Activated CD8-positive, alpha-beta T cell treated with anti-CD3 and anti-CD28 coated beads, Interleukin-2, amount 10 ng/mL, durations not matched to agents 7 days and 5 days (primary cell): ENCODE results near the gene ORMDL3. TPM values are rescaled to one million over a fixed set of nuclear protein-coding genes. Genes with fewer than 3 reads are reported as not detected.
A peak's percentile ranks its signal among the peaks of the same experiment; 100 is the strongest.

ENCODE experiments used
- ATAC-seq: fragments of 150-1000 bp; cut with Tn5 transposase; one replicate; pipeline ENCODE4 v1.10.0; 2021; ENCODE audit warnings: moderate library complexity
- CTCF ChIA-PET: fragments of 350-600 bp; sonication (Branson Sonifier 250); formaldehyde crosslinking; loops from one replicate; lab custom pipeline; 2021; ENCODE audit warnings: antibody characterized with exemption; lab: Charles Lee
- POLR2A ChIA-PET: fragments of 350-600 bp; sonication (Branson Sonifier 250); formaldehyde crosslinking; loops from one replicate; lab custom pipeline; 2021; ENCODE audit warnings: antibody characterized with exemption; lab: Charles Lee
- DNase-seq: peaks from one replicate; pipeline ENCODE4 v3.0.0-alpha.2; 2020
- H3K27ac Mint-ChIP-seq: one replicate; pipeline ENCODE4 v1.8.0; 2021; ENCODE audit warnings: mild to moderate bottlenecking, mixed read lengths
- H3K27me3 Mint-ChIP-seq: one replicate; pipeline ENCODE4 v1.8.0; 2021; ENCODE audit warnings: low read depth, mixed read lengths
- H3K36me3 Mint-ChIP-seq: one replicate; pipeline ENCODE4 v1.8.0; 2021; ENCODE audit warnings: low read depth, mixed read lengths
- H3K4me1 Mint-ChIP-seq: one replicate; pipeline ENCODE4 v1.8.0; 2021; ENCODE audit warnings: low read depth, mixed read lengths
- H3K4me3 Mint-ChIP-seq: one replicate; pipeline ENCODE4 v1.8.0; 2021; ENCODE audit warnings: mild to moderate bottlenecking, mixed read lengths
- H3K9me3 Mint-ChIP-seq: one replicate; pipeline ENCODE4 v1.8.0; 2022; ENCODE audit warnings: mixed read lengths; ENCODE audit not compliant: insufficient read depth
- total RNA-seq, 2 experiments: library from RNA; stranded (reverse); gene quantifications; one replicate each; pipeline ENCODE4 v1.2.3, GENCODE V29; 2021

The ORMDL3 gene
- total RNA-seq, 2 experiments from 2014 or later, result 151 to 168 TPM

- peak overlapping the region; percentile 86 for H3K4me3 Mint-ChIP-seq
- CTCF ChIA-PET, result interaction anchor here (0.7 to 4.0 kb wide), 6 partner anchors 14 to 104 kb away, joined by 3 to 27 read pairs (median 5); partner anchors contain the start of gene PSMD3
- peaks cover 77% of the 10 kb centered on the region for H3K4me1 Mint-ChIP-seq
- H3K9me3 Mint-ChIP-seq, result no peaks in the 10 kb centered on the region
- peaks cover 59% of the 10 kb centered on the region for H3K36me3 Mint-ChIP-seq
- no peaks in the 10 kb centered on the region for H3K27me3 Mint-ChIP-seq
- DNase-seq (no peak), ATAC-seq (no peak)
- H3K27ac Mint-ChIP-seq, result peak overlapping the region; percentile 88
- POLR2A ChIA-PET, result interaction anchor here (0.6 to 2.4 kb wide), 2 partner anchors 47 to 56 kb away, joined by 3 to 12 read pairs; partner anchors contain the start of gene PSMD3
These were observed 2.7 kb downstream of the ORMDL3 start for GRCh38 chr17:39924691-39925055.

GRCh38 chr17:39923836-39924690 is 3.3 kb downstream of the ORMDL3 start:
- DNase-seq (no peak), ATAC-seq (no peak)
- ChIA-PET CTCF (interaction anchor here (0.7 to 2.0 kb wide), 5 partner anchors 13 to 103 kb away, joined by 3 to 7 read pairs (median 3); partner anchors contain the start of gene PSMD3), POLR2A (interaction anchor here (0.6 to 2.4 kb wide), 2 partner anchors 47 to 57 kb away, joined by 3 to 12 read pairs; partner anchors contain the start of gene PSMD3)
- Mint-ChIP-seq H3K27ac (peak overlapping the region; percentile 88), H3K36me3 (peaks cover 63% of the 10 kb centered on the region), H3K4me1 (peaks cover 77% of the 10 kb centered on the region), H3K9me3 (no peaks in the 10 kb centered on the region), H3K4me3 (peak overlapping the region; percentile 86), H3K27me3 (no peaks in the 10 kb centered on the region)

GRCh38 chr17:39923230-39923629 is 4.2 kb downstream of the ORMDL3 start:
- H3K36me3 Mint-ChIP-seq, result peaks cover 69% of the 10 kb centered on the region
- no peaks in the 10 kb centered on the region for H3K9me3 Mint-ChIP-seq
- ChIA-PET CTCF (interaction anchor here (1.0 to 2.0 kb wide), 3 partner anchors 35 to 302 kb away, joined by 3 to 7 read pairs (median 6); partner anchors contain the start of gene PSMD3), POLR2A (interaction anchor here (1.5 kb wide), 1 partner anchor 12 kb away, joined by 4 read pairs; no protein-coding TSS in a partner anchor)
- peak overlapping the region; percentile 20 for H3K4me3 Mint-ChIP-seq
- DNase-seq, result no peak
- ATAC-seq, result no peak
- H3K4me1 Mint-ChIP-seq, result peaks cover 77% of the 10 kb centered on the region
- H3K27ac Mint-ChIP-seq, result peak overlapping the region; percentile 88
- H3K27me3 Mint-ChIP-seq, result no peaks in the 10 kb centered on the region

GRCh38 chr17:39922006-39922405 is 5.4 kb downstream of the ORMDL3 start:
- POLR2A ChIA-PET, result interaction anchor here (1.2 to 1.5 kb wide), 2 partner anchors 11 to 166 kb away, joined by 4 to 5 read pairs; no protein-coding TSS in a partner anchor
- no peak for ATAC-seq
- Mint-ChIP-seq H3K9me3 (no peaks in the 10 kb centered on the region), H3K27ac (peak overlapping the region; percentile 88), H3K4me1 (peaks cover 82% of the 10 kb centered on the region), H3K27me3 (no peaks in the 10 kb centered on the region), H3K4me3 (peak overlapping the region; percentile 58), H3K36me3 (peaks cover 80% of the 10 kb centered on the region)
- CTCF ChIA-PET, result interaction anchor here (0.7 to 1.9 kb wide), 5 partner anchors 19 to 300 kb away, joined by 3 to 6 read pairs (median 4); partner anchors contain the start of gene PSMD3
- no peak for DNase-seq

- peak; percentile 45 for ATAC-seq
- peak overlapping the region; percentile 88 for H3K27ac Mint-ChIP-seq
- H3K9me3 Mint-ChIP-seq, result no peaks in the 10 kb centered on the region
- peak; percentile 53 for DNase-seq
- H3K4me3 Mint-ChIP-seq, result peak overlapping the region; percentile 58
- no peaks in the 10 kb centered on the region for H3K27me3 Mint-ChIP-seq
- H3K4me1 Mint-ChIP-seq, result peaks cover 87% of the 10 kb centered on the region
- ChIA-PET POLR2A (no interaction called here), CTCF (interaction anchor here (1.2 to 1.9 kb wide), 3 partner anchors 37 to 300 kb away, joined by 4 to 6 read pairs (median 4); no protein-coding TSS in a partner anchor)
- peaks cover 87% of the 10 kb centered on the region for H3K36me3 Mint-ChIP-seq
These were observed 6.1 kb downstream of the ORMDL3 start for GRCh38 chr17:39921323-39921722.

- peak overlapping the region; percentile 58 for H3K4me3 Mint-ChIP-seq
- CTCF ChIA-PET, result interaction anchor here (0.7 to 1.4 kb wide), 3 partner anchors 10 to 373 kb away, joined by 3 to 4 read pairs (median 4); no protein-coding TSS in a partner anchor
- H3K27ac Mint-ChIP-seq, result peak overlapping the region; percentile 88
These were observed 6.9 kb downstream of the ORMDL3 start for GRCh38 chr17:39920218-39921210.

GRCh38 chr17:39919087-39919683 is 8.2 kb downstream of the ORMDL3 start:
- peaks cover 77% of the 10 kb centered on the region for H3K4me1 Mint-ChIP-seq
- ChIA-PET POLR2A (interaction anchor here (1.0 to 1.1 kb wide), 2 partner anchors 24 to 90 kb away, joined by 3 read pairs; no protein-coding TSS in a partner anchor), CTCF (interaction anchor here (0.7 to 1.4 kb wide), 2 partner anchors 9 to 1549 kb away, joined by 3 to 4 read pairs; no protein-coding TSS in a partner anchor)
- H3K4me3 Mint-ChIP-seq, result no peak overlapping the region
- DNase-seq (no peak), ATAC-seq (no peak)
- H3K27me3 Mint-ChIP-seq, result no peaks in the 10 kb centered on the region
- no peaks in the 10 kb centered on the region for H3K9me3 Mint-ChIP-seq
- peak overlapping the region; percentile 61 for H3K27ac Mint-ChIP-seq
- peaks cover 81% of the 10 kb centered on the region for H3K36me3 Mint-ChIP-seq

More at GRCh38 chr17:39920218-39921210, 6.9 kb downstream of the ORMDL3 start:
- no peaks in the 10 kb centered on the region for H3K27me3 Mint-ChIP-seq
- peaks cover 86% of the 10 kb centered on the region for H3K36me3 Mint-ChIP-seq
- DNase-seq (peak; percentile 64), ATAC-seq (peak; percentile 47)
- peaks cover 88% of the 10 kb centered on the region for H3K4me1 Mint-ChIP-seq
- POLR2A ChIA-PET, result interaction anchor here (1.0 kb wide), 1 partner anchor 91 kb away, joined by 3 read pairs; no protein-coding TSS in a partner anchor
- no peaks in the 10 kb centered on the region for H3K9me3 Mint-ChIP-seq

- Mint-ChIP-seq H3K27me3 (no peaks in the 10 kb centered on the region), H3K4me1 (peaks cover 54% of the 10 kb centered on the region), H3K4me3 (no peak overlapping the region), H3K27ac (peak overlapping the region; percentile 19), H3K9me3 (no peaks in the 10 kb centered on the region), H3K36me3 (peaks cover 78% of the 10 kb centered on the region)
- POLR2A ChIA-PET, result interaction anchor here (0.6 to 2.0 kb wide), 2 partner anchors 9 to 35 kb away, joined by 3 to 7 read pairs; no protein-coding TSS in a partner anchor
- DNase-seq (no peak), ATAC-seq (no peak)
- CTCF ChIA-PET, result interaction anchor here (1.2 to 1.7 kb wide), 2 partner anchors 23 to 33 kb away, joined by 4 read pairs; no protein-coding TSS in a partner anchor
These were observed 10.5 kb downstream of the ORMDL3 start for GRCh38 chr17:39916918-39917317.

GRCh38 chr17:39915559-39915958 is 11.8 kb downstream of the ORMDL3 start:
- ChIA-PET POLR2A (interaction anchor here (1.1 to 1.5 kb wide), 2 partner anchors 10 to 65 kb away, joined by 3 to 6 read pairs; partner anchors contain the start of gene PSMD3), CTCF (interaction anchor here (0.7 to 1.8 kb wide), 2 partner anchors 292 to 294 kb away, joined by 3 to 4 read pairs; no protein-coding TSS in a partner anchor)
- Mint-ChIP-seq H3K4me3 (no peak overlapping the region), H3K9me3 (no peaks in the 10 kb centered on the region), H3K4me1 (peaks cover 42% of the 10 kb centered on the region), H3K27ac (no peak overlapping the region), H3K27me3 (no peaks in the 10 kb centered on the region), H3K36me3 (peaks cover 77% of the 10 kb centered on the region)
- ATAC-seq, result no peak
- no peak for DNase-seq

- ChIA-PET POLR2A (no interaction called here), CTCF (no interaction called here)
- ATAC-seq (no peak), DNase-seq (no peak)
- Mint-ChIP-seq H3K36me3 (peaks cover 80% of the 10 kb centered on the region), H3K4me3 (no peak overlapping the region), H3K4me1 (peaks cover 30% of the 10 kb centered on the region), H3K27me3 (no peaks in the 10 kb centered on the region), H3K27ac (no peak overlapping the region), H3K9me3 (no peaks in the 10 kb centered on the region)
These were observed 13.4 kb downstream of the ORMDL3 start for GRCh38 chr17:39913989-39914388.
